ENCODE data around the gene ICOS.
"Not testable (repeated sequence)": the region's sequence is repeated elsewhere in the genome, so short reads cannot be mapped to it uniquely, and the experiment has no call there.

Gene ICOS

GRCh38 chr2:203916756-203917155 is 19.8 kb upstream of the ICOS start:
- no peak for DNase-seq

GRCh38 chr2:203918264-203918663 is 18.3 kb upstream of the ICOS start:
- peak in 1 of 56 donors; percentile 15 for DNase-seq

- DNase-seq: no peak
These were observed 17.7 kb upstream of the ICOS start for GRCh38 chr2:203918839-203919238.

GRCh38 chr2:203925512-203926158 is 10.9 kb upstream of the ICOS start:
- no peak for DNase-seq

- DNase-seq: no peak
These were observed 7.7 kb upstream of the ICOS start for GRCh38 chr2:203928849-203929248.

GRCh38 chr2:203931262-203931661 is 5.3 kb upstream of the ICOS start:
- not testable (repeated sequence) for DNase-seq

GRCh38 chr2:203934041-203934492 is 2.5 kb upstream of the ICOS start:
- DNase-seq: no peak

- no peak for DNase-seq
These were observed 1.7 kb upstream of the ICOS start for GRCh38 chr2:203934711-203935438.

- DNase-seq: no peak
These were observed 995 bp upstream of the ICOS start for GRCh38 chr2:203935568-203935967.

- no peak for DNase-seq
These were observed 386 bp downstream of the ICOS start for GRCh38 chr2:203936949-203937348.

- DNase-seq: no peak
These were observed 1.2 kb downstream of the ICOS start for GRCh38 chr2:203937788-203938187.

GRCh38 chr2:203940039-203940438 is 3.5 kb downstream of the ICOS start:
- DNase-seq: no peak

GRCh38 chr2:203943493-203944382 is 7.2 kb downstream of the ICOS start:
- DNase-seq: not testable (repeated sequence)

GRCh38 chr2:203948733-203949132 is 12.2 kb downstream of the ICOS start:
- DNase-seq: no peak

GRCh38 chr2:203949228-203949627 is 12.7 kb downstream of the ICOS start:
- no peak for DNase-seq

GRCh38 chr2:203951366-203951902 is 14.9 kb downstream of the ICOS start:
- DNase-seq: no peak

GRCh38 chr2:203959265-203959664 is 22.7 kb downstream of the ICOS start:
- no peak for DNase-seq

GRCh38 chr2:203959672-203960071 is 23.1 kb downstream of the ICOS start:
- DNase-seq: no peak

GRCh38 chr2:203960811-203961210 is 24.2 kb downstream of the ICOS start:
- DNase-seq: no peak

GRCh38 chr2:203965190-203965589 is 28.6 kb downstream of the ICOS start:
- not testable (repeated sequence) for DNase-seq

- no peak for DNase-seq
These were observed 34.7 kb downstream of the ICOS start for GRCh38 chr2:203971251-203971650.

GRCh38 chr2:203972066-203972465 is 35.5 kb downstream of the ICOS start:
- no peak for DNase-seq

All from nucleus accumbens (tissue), 56 donors.